Activated CD4-positive, alpha-beta T cell treated with anti-CD3 and anti-CD28 coated beads, Interleukin-2, amount 50 U/mL, for 24 hours (primary cell): ENCODE data around the gene ERBB2.
"Not testable (repeated sequence)": the region's sequence is repeated elsewhere in the genome, so short reads cannot be mapped to it uniquely, and the experiment has no call there.

Experiments
- DNase-seq, 2 donors: peaks; one replicate each; pipeline ENCODE4 v3.0.0-alpha.2; 2020; ENCODE audit warnings: low read depth in 1 of 2, low spot score in 1 of 2

Gene ERBB2

DNA sequence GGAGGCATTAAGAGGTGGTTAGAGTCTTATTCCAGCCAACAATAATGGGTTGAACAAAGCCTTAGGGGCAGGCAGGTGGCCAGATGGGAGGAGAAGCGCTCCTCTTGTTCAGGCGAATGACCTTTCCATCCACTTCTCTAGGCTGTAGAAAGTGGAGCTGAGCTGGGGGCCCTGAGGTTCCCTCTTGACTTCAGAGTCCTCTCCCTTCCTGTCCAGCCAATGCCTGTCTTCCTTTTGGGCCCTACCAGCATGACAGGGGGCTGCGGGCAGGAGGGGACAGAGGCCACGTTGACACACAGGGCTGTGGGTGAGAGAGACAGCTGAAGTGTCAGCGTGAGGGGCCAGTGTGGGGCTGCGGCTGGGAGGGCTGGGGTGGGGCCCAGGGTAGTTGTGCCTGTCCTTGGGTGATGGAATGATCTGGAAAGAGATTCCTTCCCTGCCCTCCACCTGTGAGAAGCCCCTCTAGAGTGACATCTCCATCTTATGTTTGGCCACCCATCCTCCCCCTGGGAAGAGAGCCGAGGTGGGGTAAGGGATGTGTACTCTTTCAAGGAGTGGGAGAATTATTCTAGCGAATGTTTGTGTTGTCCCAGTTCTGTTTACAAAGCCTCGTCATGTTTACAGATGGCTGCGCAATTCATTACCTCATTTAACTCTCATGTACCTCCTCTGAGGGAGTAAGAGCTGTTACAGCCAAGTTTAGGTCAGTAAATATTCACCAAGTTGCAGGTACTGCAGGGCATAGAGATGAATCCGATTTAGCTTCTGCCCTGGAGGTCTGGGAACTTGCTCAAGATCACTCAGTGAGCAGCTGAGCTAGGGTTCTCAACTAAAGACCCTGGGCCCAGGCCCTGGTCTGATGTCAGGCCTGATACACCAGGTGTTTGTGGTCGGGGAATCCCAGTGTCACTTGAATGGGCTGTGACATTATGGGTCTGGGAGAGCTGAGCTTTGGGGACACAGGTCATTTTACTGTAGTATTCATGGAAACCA, 3.3 kb downstream of the ERBB2 start:
- no peak for DNase-seq

DNA sequence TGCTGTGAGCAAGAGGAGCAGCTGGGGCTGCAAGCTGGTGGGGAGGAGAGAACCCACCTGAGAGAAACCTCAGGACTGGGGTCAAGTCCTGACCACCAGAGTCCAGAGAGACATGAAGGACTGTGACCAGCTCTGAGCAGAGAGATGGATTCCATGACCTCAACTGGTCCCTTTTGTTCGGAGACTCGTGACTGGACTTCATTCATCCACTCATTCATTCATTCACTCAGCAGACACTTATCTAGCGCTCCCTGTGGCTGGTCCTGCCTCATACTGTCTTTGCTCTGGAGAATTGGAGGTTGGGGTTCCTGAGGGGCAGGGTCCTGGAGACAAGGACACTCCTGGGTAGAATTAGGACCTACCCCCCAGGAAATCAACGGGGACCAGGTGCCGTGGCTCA, 4.0 kb downstream of the ERBB2 start:
- DNase-seq = no peak

DNA sequence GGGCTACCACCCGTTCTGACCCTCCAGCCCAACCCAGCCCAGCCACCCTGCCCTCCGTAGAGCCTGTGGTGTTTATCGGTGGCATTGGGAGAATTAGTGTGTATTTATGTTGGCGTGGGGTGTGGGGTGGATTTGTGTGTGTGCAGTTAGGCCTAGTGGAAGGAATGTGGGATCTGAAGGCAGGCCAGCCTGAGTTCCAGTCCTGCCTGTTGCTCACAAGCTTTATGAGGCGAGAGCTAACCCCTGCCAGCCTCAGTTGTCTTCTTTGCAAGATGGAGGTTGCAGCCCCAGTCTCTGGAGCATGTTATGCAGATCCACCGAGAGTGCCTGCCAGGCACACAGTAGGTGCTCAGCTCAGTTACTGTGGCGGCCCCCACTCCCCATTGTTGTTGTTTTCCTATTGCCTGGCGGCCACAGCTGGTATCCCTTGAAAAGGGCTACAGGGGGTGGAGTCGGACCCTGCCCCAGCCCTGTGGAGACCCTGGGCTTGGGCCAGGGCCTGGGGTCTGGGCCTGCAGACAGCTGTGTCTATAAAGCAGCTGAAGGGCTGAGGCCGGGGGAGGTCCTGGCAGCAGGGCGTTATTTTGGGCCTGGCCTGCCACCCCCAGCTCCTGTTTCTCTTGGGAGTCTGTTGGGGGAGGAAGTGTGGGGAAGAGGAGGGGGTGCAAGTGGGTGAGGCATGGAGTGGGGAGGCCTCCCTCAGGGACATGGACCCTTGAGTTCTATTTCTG, 5.1 kb downstream of the ERBB2 start:
- no peak for DNase-seq

DNA sequence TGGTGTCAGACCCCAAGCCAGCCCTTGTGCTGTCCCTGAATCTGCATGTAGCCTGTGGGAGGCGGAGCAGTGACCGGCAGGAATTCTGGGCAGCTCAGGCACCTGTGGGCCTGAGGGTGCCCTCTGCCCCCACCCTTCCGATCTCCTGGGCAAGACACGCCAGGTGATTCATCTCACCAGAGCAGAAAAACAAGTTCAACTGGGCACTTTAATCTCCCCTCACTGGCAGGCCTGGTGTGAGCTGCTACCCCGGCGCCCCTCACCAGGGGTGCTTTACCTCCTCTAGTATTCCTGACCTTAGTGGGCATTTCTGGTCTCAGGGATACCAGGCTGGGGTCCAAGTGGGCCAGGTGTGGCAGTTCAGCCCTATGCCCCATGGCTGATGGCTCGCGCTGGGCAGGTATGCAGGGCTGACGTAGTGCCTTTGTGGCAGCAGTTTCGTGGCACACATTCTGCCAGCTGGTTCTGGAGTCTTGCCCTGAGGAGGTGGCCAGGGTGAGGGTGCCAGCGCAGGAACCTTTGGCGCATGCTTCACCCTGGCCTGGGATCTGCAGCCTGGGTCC, 6.0 kb downstream of the ERBB2 start:
- DNase-seq = no peak

DNA sequence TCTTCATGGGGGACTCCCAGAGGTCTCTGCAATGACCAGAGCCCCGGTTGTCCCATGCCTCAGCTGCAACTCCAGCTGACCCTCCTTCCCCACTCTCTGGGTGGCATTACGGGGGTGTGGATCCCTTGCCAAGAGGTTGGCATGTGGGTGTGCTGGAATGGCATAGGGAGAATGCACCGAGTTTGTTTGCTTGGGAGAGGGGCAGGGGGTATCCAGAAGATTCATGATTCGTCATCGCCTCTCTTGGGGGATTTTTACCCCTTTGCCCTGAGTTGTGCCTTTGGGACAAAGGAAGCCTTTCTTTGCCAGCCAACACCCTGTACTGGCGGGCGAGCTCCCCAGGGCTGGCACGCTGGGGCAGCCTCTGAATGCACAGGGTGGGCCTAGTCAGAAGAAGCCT, 6.5 kb downstream of the ERBB2 start:
- DNase-seq = no peak

DNA sequence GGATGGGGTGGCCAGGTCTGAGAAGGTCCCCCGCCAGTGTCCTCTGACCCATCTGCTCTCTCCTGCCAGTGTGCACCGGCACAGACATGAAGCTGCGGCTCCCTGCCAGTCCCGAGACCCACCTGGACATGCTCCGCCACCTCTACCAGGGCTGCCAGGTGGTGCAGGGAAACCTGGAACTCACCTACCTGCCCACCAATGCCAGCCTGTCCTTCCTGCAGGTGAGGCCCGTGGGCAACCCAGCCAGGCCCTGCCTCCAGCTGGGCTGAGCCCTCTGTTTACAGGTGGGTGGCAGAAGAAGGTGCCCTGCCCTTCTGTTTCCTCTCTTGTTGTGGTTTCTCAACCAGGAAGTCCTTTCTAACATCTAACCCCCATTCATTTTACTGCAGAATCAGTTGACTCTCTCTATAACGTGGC, 7.1 kb downstream of the ERBB2 start:
- no peak for DNase-seq

DNA sequence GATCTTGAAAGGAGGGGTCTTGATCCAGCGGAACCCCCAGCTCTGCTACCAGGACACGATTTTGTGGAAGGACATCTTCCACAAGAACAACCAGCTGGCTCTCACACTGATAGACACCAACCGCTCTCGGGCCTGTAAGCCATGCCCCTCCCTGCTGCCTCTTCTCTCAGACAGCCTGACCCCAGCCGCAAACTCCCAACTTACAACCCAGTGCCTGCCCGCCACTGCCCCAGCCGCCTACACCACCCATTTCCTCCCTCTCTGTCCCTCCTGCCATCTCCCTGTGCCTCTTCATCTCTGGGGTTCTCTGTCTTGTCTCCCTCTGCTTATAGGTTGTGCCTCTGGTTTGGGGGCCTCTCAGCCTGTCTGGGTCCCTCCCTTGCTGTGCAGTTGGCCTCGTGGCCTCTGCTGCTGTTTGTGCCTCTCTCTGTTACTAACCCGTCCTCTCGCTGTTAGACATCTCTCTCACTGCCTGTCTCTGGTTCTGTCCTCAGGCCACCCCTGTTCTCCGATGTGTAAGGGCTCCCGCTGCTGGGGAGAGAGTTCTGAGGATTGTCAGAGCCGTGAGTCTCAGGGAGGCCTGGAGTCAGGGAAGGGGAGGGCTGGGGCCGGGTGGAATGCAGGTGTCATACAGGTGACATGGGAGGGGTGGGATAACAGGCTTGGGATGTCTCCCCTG, 9.6 kb downstream of the ERBB2 start:
- DNase-seq = no peak

DNA sequence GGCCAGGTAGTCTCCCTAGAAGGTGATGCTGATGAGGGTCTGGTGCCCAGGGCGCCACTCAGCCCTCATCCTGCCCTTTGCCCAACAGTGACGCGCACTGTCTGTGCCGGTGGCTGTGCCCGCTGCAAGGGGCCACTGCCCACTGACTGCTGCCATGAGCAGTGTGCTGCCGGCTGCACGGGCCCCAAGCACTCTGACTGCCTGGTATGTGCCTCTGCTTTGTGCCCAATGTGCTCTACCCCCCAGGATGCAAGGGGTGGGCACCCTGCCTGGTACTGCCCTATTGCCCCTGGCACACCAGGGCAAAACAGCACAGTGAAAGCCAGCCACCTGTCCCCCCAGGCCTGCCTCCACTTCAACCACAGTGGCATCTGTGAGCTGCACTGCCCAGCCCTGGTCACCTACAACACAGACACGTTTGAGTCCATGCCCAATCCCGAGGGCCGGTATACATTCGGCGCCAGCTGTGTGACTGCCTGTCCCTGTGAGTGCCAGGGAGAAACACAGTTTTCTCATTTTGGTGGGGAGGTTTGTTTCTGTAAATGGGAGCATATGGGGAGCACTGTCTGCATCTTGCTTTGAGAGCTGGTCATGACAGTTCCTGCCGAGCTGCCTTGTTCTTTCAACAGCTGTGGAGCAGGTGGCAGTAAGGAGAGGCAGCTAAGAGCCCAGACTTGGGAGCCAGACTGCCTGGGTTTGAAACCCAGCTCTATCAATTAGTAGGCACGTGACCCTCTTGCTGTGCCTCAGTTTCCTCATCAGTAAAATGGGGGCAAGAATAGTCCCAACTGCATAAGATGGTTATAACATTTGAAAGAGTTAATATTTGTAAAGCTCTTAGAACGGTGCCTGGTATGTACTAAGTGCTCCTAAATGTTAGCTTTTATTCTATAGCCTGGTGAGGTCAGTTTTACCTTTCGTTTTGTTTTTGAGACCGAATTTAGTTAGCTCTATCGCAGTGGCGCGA, 10.4 kb downstream of the ERBB2 start:
- DNase-seq = no peak

DNA sequence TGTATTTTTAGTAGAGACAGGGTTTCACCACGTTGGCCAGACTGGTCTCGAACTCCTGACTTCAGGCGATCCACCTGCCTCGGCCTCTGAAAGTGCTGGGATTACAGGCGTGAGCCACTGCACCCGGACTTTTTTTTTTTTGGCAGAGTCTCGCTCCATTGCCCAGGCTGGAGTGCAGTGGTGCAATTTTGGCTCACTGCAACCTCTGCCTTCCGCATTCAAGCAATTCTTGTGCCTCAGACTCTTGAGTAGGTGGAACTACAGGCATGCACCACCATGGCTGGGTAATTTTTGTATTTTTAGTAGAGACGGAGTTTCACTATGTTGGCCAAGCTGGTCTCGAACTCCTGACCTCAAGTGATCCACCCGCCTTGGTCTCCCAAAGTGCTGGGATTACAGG, 11.2 kb downstream of the ERBB2 start:
- DNase-seq = not testable (repeated sequence)

DNA sequence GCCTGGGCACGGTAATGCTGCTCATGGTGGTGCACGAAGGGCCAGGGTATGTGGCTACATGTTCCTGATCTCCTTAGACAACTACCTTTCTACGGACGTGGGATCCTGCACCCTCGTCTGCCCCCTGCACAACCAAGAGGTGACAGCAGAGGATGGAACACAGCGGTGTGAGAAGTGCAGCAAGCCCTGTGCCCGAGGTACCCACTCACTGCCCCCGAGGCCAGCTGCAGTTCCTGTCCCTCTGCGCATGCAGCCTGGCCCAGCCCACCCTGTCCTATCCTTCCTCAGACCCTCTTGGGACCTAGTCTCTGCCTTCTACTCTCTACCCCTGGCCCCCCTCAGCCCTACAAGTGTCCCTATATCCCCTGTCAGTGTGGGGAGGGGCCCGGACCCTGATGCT, 12.0 kb downstream of the ERBB2 start:
- DNase-seq = no peak

DNA sequence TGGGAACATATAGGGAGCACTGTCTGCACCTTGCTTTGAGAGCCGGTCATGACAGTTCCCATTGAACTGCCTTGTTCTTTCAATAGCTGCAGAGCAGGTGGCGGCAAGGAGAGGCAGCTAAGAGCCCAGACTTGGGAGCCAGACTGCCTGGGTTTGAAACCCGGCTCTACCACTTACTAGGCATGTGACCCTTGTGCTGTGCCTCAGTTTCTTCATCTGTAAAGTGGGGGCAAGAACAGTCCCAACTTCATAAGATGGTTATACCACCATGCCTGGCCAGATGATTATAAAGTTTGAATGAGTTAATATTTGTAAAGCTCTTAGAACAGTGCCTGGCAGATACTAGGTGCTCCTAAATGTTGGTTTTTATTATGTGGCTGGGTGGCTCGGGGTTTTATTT, 14.4 kb downstream of the ERBB2 start:
- DNase-seq = no peak

DNA sequence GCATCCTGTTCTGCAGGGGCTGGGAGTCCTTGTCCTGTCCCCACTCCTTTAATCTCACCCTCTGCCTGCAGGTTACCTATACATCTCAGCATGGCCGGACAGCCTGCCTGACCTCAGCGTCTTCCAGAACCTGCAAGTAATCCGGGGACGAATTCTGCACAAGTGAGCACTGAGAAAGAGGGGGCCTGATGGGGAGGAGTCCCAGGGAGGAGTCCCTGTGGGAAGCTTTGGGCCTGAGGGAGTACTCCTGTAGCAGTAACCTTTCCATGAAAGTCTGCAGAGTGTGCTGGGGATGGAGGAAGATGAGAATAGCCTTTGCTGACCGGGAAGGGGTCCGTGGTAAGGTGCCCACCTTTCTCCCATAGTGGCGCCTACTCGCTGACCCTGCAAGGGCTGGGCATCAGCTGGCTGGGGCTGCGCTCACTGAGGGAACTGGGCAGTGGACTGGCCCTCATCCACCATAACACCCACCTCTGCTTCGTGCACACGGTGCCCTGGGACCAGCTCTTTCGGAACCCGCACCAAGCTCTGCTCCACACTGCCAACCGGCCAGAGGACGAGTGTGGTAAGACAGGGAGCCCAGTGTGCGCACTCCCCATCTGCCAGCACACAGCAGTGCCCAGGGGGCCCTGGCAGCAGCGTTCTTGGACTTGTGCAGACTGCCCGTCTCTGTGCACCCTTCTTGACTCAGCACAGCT, 15.7 kb downstream of the ERBB2 start:
- no peak for DNase-seq

DNA sequence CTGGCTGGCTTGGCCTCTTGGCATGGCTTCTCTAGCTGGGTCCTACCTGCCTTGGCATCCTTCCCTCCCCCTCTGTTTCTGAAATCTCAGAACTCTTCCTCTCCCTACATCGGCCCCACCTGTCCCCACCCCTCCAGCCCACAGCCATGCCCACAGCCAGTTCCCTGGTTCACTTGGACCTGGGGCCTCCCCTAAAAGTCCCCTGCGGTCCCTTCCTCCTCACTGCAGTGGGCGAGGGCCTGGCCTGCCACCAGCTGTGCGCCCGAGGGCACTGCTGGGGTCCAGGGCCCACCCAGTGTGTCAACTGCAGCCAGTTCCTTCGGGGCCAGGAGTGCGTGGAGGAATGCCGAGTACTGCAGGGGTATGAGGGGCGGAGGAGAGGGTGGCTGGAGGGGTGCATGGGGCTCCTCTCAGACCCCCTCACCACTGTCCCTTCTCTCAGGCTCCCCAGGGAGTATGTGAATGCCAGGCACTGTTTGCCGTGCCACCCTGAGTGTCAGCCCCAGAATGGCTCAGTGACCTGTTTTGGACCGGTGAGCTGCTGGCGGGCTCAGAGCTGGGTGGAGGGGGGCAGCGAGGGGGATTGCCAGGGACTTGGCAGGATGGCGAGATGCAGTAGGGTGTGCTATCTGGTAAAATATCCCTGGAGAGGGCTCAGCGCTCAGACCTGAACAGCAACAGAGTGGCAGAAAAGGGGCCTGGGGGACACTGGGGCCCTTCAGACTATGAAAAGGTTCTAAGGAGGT, 16.4 kb downstream of the ERBB2 start:
- DNase-seq = no peak

DNA sequence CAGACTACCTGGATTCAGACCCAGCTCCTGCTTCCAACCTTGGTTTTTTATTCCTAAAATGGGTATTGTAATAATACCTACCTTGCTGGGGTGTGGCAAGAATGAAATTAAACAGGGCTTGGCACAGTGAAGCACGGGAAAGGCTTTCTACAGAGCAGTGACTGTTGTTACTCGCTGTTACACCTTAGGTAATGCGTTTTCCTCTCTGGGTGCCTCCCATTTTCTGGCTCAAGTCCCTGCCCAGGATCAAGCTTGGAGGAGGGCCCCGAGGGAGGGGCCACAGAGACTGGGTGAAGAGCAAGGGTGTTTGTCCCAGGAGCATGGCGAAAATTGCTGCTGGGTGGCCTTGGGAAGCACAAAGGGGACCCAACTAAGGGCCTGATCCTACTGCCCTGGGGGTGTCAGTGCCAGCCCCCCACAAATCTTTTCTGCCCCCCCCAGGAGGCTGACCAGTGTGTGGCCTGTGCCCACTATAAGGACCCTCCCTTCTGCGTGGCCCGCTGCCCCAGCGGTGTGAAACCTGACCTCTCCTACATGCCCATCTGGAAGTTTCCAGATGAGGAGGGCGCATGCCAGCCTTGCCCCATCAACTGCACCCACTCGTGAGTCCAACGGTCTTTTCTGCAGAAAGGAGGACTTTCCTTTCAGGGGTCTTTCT, 17.1 kb downstream of the ERBB2 start:
- no peak for DNase-seq

DNA sequence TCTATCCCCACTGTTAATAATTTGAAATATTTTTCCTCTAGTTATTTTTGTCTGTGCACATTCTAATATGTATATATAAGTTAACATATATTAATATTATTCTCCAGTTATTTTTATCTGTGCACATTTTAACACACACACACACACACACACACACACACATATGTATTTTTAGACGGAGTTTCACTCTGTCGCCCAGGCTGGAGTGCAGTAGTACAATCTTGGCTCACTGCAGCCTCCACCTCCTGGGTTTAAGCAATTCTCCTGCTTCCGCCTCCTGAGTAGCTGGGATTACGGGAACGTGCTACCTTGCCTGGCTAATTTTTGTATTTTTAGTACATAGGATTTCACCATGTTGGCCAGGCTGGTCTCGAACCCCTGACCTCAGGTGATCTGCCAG, 17.8 kb downstream of the ERBB2 start:
- no peak for DNase-seq

DNA sequence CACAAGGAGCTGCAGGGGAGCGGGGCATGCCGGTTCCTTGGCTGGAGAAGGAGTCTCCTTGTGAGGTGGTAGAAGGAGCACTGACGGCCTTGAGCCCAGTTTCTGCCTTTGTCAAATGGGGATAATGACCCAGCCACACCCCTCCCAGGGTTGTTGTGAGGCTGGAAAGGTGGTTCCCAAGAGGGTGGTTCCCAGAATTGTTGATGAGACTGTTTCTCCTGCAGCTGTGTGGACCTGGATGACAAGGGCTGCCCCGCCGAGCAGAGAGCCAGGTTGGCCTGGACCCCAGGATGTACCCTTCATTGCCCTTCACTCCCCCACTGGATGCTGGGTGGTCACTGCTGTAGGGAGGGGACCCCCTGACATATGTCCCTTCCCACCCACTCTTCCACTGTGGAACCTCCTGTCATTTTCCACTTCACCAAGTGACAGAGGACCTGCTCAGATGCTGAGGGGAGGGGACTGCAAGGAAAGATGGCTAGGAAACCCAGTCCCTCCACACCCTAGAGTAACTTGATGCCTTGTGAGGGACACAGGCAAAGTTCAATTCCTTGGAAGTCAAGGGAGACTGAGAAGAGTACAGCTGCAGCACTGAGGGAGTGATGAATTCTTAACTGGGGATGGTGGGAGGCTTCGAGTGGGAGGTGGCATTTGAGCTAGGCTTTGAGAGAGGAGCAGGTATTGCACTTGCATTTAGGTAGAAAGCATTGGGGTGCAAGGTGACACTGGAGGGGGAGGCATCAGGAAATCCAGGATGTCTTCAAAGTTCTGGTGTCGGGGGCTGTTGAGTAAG, 19.9 kb downstream of the ERBB2 start:
- DNase-seq = no peak

DNA sequence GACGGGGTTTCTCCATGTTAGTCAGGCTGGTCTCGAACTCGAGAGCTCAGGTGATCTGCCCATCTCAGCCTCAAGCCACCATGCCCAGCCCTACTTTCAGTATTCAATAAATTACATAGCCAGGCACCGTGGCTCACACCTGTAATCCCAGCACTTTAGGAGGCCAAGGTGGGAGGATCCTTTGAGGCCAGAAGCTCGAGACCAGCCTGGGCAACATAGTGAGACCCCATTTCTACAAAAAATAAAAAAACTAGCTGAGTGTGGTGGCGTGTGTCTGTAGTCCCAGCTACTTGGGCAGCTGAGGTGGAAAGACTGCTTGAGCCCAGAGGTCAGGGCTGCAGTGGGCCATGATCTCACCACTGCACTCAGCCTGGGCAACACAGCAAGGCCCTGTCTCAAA, 22.2 kb downstream of the ERBB2 start:
- no peak for DNase-seq
